Thyroid gland (tissue), 4 donors: ENCODE measurements around the gene SLC25A13. TPM values are rescaled to one million over a fixed set of nuclear protein-coding genes. Genes with fewer than 3 reads are reported as not detected.

Source experiments
- DNase-seq, 2 donors: peaks; one replicate each; pipeline ENCODE4 v3.0.0-alpha.2; 2019
- H3K27ac ChIP-seq, 3 donors: fragments of 200-600 bp; sonication (generic); 1 replicate in 2 of 3; 2 replicates in 1 of 3; pipeline ENCODE4 v1.5.1; 2016 to 2019; ENCODE audit warnings: mild to moderate bottlenecking in 1 of 3, moderate library complexity in 1 of 3
- H3K27me3 ChIP-seq: fragments of 200-600 bp; sonication (generic); one replicate; pipeline ENCODE4 v1.5.1; 2019
- H3K36me3 ChIP-seq, 2 donors: fragments of 200-600 bp; sonication (generic); one replicate each; pipeline ENCODE4 v1.5.1; 2016 to 2019
- H3K4me1 ChIP-seq, 2 donors: fragments of 200-600 bp; sonication (generic); one replicate each; pipeline ENCODE4 v1.5.1; 2017 to 2019
- H3K4me3 ChIP-seq, 3 donors: fragments of 200-600 bp; sonication (generic); replicated peaks in 1 of 3; 1 replicate in 2 of 3; 2 replicates in 1 of 3; pipeline ENCODE4 v1.5.1; 2016; ENCODE audit warnings: mild to moderate bottlenecking in 1 of 3
- H3K9me3 ChIP-seq: fragments of 200-600 bp; sonication (generic); one replicate; pipeline ENCODE4 v1.5.1; 2017
- POLR2A ChIP-seq, 2 donors: fragments of 450-650 bp; IDR thresholded peaks; one replicate each; pipeline ENCODE4 v1.6.1; 2017; ENCODE audit warnings: antibody characterized with exemption in 2 of 2, mild to moderate bottlenecking in 2 of 2, moderate library complexity in 1 of 2
- WGBS, 2 donors: methylation state at CpG; one replicate each; pipeline ENCODE4 v1.1.5; 2017; 5-methylcytosine and 5-hydroxymethylcytosine counted together
- intact Hi-C: fragments of 100-400 bp; cut with DNase I; formaldehyde crosslinking; loops from one replicate; pipeline ENCODE4 v1.15.1; 2023
- total RNA-seq, 4 donors: library from RNA; depleted of rRNA; stranded (reverse); fragments of >200 nt; gene quantifications; one replicate each; pipeline ENCODE4 v1.2.3, GENCODE V29; 2016
- TF ChIP-seq, protein P1 (sequence below), 6 experiments: fragments of 200-600 bp in 3 of 6; fragments of 450-650 bp in 3 of 6; sonication (generic) in 3 of 6; IDR thresholded peaks; one replicate each; pipeline ENCODE4 v1.5.1; 2016 to 2019; ENCODE audit warnings: antibody characterized with exemption in 6 of 6, mild to moderate bottlenecking in 2 of 6, inconsistent platforms in 1 of 6, moderate library complexity in 1 of 6

Gene SLC25A13
- total RNA-seq, 4 donors from 2014 or later: 22.7 to 36.1 (median 30.2) TPM

DNA sequence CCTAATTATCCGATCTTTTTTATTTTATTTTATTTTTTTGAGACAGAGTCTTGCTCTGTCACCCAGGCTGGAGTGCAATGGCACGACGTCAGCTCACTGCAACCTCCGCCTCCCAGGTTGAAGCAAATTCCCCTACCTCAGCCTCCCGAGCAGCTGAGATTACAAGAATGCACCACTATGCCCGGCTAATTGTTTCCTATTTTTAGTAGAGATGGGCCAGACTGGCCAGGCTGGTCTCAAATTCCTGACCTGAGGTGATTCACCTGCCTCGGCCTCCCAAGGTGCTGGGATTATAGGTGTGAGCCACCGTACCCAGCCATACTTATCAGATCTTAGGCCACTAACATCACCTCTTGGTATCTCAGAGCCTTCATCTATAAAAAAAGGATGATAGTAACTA lies 4.9 kb downstream of the SLC25A13 start:
- Histone ChIP-seq H3K9me3 (no peaks in the 10 kb centered on the region), H3K4me1 (peaks cover 18 to 20% of the 10 kb centered on the region in 2 donors)
- intact Hi-C loops: no loop called here

DNA sequence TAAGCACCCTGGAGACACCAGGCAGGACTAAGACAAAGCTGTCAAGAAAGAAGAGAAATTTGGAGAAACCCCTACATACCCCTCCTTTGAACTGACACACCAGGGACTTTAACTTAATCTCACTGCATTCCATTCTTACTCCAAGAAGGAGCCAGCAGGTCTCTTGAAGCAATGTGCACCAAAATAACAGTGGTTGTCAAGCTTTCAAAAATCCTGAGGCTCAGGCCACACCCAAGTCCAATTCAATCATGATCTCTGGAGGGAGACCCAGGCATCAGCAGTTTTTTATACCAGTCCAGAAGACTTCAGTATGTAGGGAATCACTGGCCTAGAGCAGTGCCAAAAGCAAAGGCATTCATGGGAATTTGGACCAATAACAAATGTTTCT lies 6.8 kb downstream of the SLC25A13 start:
- Histone ChIP-seq H3K27ac (no peak overlapping the region), H3K36me3 (no peaks in the 10 kb centered on the region), H3K4me3 (no peak overlapping the region), H3K27me3 (no peaks in the 10 kb centered on the region), H3K4me1 (peaks cover 18 to 21% of the 10 kb centered on the region in 2 donors), H3K9me3 (no peaks in the 10 kb centered on the region)
- intact Hi-C loops: no loop called here
- TF ChIP-seq POLR2A (IDR thresholded peaks at IDR 0.05): no peak
- TF ChIP-seq, protein P1, sequence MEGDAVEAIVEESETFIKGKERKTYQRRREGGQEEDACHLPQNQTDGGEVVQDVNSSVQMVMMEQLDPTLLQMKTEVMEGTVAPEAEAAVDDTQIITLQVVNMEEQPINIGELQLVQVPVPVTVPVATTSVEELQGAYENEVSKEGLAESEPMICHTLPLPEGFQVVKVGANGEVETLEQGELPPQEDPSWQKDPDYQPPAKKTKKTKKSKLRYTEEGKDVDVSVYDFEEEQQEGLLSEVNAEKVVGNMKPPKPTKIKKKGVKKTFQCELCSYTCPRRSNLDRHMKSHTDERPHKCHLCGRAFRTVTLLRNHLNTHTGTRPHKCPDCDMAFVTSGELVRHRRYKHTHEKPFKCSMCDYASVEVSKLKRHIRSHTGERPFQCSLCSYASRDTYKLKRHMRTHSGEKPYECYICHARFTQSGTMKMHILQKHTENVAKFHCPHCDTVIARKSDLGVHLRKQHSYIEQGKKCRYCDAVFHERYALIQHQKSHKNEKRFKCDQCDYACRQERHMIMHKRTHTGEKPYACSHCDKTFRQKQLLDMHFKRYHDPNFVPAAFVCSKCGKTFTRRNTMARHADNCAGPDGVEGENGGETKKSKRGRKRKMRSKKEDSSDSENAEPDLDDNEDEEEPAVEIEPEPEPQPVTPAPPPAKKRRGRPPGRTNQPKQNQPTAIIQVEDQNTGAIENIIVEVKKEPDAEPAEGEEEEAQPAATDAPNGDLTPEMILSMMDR (IDR thresholded peaks at IDR 0.05): no peak
- no peak for DNase-seq

More for the DNA sequence above, 4.9 kb downstream of the SLC25A13 start:
- Histone ChIP-seq H3K4me3 (no peak overlapping the region), H3K27ac (no peak overlapping the region), H3K27me3 (no peaks in the 10 kb centered on the region), H3K36me3 (no peaks in the 10 kb centered on the region)
- 93% methylated on average over 8 of the region's 8 CpGs for WGBS, 2 donors
- DNase-seq: no peak
- TF ChIP-seq, protein P1 (IDR thresholded peaks at IDR 0.05): no peak
- TF ChIP-seq POLR2A (IDR thresholded peaks at IDR 0.05): no peak

DNA sequence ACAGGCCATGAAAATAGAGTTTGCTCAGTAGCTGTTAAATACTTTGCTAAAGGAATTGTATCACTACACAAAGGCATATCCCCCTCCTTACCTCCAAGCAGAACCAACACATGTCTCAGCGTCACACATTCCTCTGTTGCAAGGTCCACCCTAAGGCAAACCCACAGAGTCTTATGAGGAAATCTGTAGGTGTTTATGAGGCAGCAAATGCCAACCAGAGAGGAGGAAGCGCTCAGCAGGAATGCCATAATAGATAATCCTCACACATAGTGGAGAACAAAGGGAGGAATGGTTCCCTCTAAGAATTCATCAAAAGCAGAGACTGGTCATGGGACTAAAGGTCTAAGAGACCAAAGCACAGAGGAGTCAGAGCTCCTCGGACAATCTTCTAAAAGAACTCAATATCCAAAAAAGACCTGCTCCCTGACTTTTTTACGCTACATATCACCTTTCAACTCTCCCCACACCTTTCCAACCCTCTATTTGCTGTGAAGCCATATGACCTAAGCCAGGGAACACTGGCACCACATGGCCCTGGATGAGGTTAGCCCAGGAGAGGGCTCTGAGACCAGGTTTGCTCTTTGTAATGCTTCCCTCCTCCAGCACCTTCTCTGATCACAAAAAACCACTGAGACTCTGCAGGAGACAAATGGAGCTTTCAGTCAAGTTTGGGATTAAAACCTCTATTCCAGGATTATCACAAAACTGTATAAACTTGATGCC lies 7.3 kb downstream of the SLC25A13 start:
- DNase-seq: no peak
- H3K27ac ChIP-seq: no peak overlapping the region
- H3K9me3 ChIP-seq: no peaks in the 10 kb centered on the region
- H3K27me3 ChIP-seq: no peaks in the 10 kb centered on the region
- intact Hi-C loops: no loop called here
- 92 to 96% methylated on average over 4 of the region's 4 CpGs for whole genome bisulfite sequencing, 2 donors
- peaks cover 18 to 26% of the 10 kb centered on the region in 2 donors for H3K4me1 ChIP-seq
- H3K4me3 ChIP-seq: no peak overlapping the region
- TF ChIP-seq POLR2A (IDR thresholded peaks at IDR 0.05): no peak
- TF ChIP-seq, protein P1 (IDR thresholded peaks at IDR 0.05): no peak
- no peaks in the 10 kb centered on the region for H3K36me3 ChIP-seq

DNA sequence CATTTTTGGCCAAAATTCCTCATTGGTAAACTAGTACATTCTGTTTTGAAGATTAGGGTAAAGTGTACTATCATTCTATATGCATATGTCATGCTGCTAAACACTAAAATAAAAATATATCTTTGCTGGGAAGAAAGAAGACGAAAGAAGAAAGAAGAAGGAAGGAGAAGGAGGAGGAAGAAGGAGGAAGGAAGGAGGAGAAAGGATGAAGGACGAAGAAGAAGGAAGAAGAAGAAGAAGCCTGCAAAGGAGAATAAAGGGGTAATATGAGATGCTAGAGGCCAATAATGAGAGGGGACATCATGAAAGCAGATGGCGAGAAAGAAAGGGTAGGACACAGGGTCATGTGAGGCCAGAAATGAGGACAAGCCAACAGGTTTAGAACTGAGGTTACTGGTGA lies 8.0 kb downstream of the SLC25A13 start:
- Histone ChIP-seq H3K4me1 (peaks cover 22 to 32% of the 10 kb centered on the region in 2 donors), H3K36me3 (no peaks in the 10 kb centered on the region), H3K27ac (no peak overlapping the region), H3K4me3 (no peak overlapping the region), H3K9me3 (no peaks in the 10 kb centered on the region), H3K27me3 (no peaks in the 10 kb centered on the region)
- intact Hi-C loops: no loop called here
- DNase-seq: no peak
- TF ChIP-seq, protein P1 (IDR thresholded peaks at IDR 0.05): no peak
- no peak for TF ChIP-seq POLR2A (IDR thresholded peaks at IDR 0.05)
- WGBS, 2 donors: 94 to 96% methylated on average over 3 of the region's 3 CpGs

DNA sequence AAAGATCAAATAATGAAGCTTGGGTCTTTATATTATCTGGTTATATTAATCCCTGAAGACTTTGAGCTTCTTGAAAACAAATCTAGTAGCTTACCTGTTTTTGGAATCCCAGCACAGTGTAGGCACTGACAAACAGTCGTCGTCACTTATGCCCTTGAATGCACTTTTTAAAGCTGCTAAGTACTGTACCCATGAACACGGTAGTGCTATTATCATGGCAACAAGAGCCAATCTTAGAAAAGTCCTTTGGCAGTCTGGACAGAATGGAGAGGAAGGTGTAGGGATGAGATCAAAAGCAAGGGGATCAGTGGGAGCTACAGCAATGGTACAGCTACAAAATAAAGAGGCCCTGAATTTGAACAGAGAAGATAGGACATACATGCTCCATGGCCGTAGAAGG lies 9.4 kb downstream of the SLC25A13 start:
- no peak for DNase-seq
- TF ChIP-seq POLR2A (IDR thresholded peaks at IDR 0.05): no peak
- TF ChIP-seq, protein P1 (IDR thresholded peaks at IDR 0.05): no peak
- H3K9me3 ChIP-seq: no peaks in the 10 kb centered on the region
- no peak overlapping the region for H3K4me3 ChIP-seq
- H3K27ac ChIP-seq: no peak overlapping the region
- no peaks in the 10 kb centered on the region for H3K36me3 ChIP-seq
- intact Hi-C loops: no loop called here
- 85 to 86% methylated on average over 4 of the region's 4 CpGs for WGBS, 2 donors
- H3K4me1 ChIP-seq: peaks cover 22 to 33% of the 10 kb centered on the region in 2 donors
- H3K27me3 ChIP-seq: no peaks in the 10 kb centered on the region
